GM12874 (cell line): ENCODE results near the gene PIGC.

Experiments used
- CTCF ChIP-seq: IDR thresholded peaks from 2 replicates; pipeline ENCODE4 v1.5.1; 2011; ENCODE audit warnings: low read depth, mild to moderate bottlenecking, control low read depth, low read length, moderate library complexity; ENCODE audit not compliant: insufficient read depth

Gene PIGC

GRCh38 chr1:172473842-172474241 is 30.0 kb upstream of the PIGC start:
- TF ChIP-seq CTCF = no peak

GRCh38 chr1:172473302-172473701 is 29.4 kb upstream of the PIGC start:
- no peak for TF ChIP-seq CTCF

GRCh38 chr1:172472495-172472894 is 28.6 kb upstream of the PIGC start:
- no peak for TF ChIP-seq CTCF

GRCh38 chr1:172471666-172472065 is 27.8 kb upstream of the PIGC start:
- no peak for TF ChIP-seq CTCF

- TF ChIP-seq CTCF = no peak
These were observed 26.3 kb upstream of the PIGC start for GRCh38 chr1:172470149-172470548.

- TF ChIP-seq CTCF = no peak
These were observed 25.8 kb upstream of the PIGC start for GRCh38 chr1:172469717-172470116.

GRCh38 chr1:172468296-172468695 is 24.4 kb upstream of the PIGC start:
- no peak for TF ChIP-seq CTCF

- TF ChIP-seq CTCF = no peak
These were observed 23.6 kb upstream of the PIGC start for GRCh38 chr1:172467446-172467845.
